GM19351 (cell line): Measurements from ENCODE around the gene EFR3B.
"Not testable (repeated sequence)": the region's sequence is repeated elsewhere in the genome, so short reads cannot be mapped to it uniquely, and the experiment has no call there.

Experiments used
- ATAC-seq: cut with Tn5 transposase; IDR thresholded peaks from one replicate; pipeline ENCODE4 v1.9.1; 2021; ENCODE audit warnings: mild to moderate bottlenecking, moderate library complexity; ENCODE audit not compliant: unreplicated experiment

EFR3B gene, protein sequence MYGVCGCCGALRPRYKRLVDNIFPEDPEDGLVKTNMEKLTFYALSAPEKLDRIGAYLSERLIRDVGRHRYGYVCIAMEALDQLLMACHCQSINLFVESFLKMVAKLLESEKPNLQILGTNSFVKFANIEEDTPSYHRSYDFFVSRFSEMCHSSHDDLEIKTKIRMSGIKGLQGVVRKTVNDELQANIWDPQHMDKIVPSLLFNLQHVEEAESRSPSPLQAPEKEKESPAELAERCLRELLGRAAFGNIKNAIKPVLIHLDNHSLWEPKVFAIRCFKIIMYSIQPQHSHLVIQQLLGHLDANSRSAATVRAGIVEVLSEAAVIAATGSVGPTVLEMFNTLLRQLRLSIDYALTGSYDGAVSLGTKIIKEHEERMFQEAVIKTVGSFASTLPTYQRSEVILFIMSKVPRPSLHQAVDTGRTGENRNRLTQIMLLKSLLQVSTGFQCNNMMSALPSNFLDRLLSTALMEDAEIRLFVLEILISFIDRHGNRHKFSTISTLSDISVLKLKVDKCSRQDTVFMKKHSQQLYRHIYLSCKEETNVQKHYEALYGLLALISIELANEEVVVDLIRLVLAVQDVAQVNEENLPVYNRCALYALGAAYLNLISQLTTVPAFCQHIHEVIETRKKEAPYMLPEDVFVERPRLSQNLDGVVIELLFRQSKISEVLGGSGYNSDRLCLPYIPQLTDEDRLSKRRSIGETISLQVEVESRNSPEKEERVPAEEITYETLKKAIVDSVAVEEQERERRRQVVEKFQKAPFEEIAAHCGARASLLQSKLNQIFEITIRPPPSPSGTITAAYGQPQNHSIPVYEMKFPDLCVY

DNA sequence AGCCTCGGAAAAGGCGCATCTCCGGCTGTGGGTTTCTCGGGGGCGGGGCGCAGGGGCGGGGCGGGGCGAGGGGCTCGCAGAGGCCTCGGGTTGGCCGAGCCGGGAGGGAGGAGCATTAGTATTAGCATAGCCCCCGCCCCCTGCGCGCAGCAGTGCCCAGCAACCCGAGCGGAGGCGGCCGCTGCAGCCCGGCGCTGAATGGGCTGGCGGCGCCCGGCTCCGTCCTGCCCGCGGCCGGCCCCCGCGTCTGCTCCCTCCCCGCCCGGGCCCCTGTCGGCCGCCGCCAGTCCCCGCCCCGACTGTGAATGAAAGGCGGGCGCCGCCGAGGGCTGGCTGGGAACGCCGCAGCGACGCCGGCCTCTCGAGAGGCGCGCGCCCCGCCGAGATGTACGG is at the start of gene EFR3B:
Gene EFR3B, plus strand, starts transcription at position 149 of the 393 bp plus-strand sequence. Its CDS starts 237 bp downstream, at position 386.
- peak; percentile 95 for ATAC-seq

DNA sequence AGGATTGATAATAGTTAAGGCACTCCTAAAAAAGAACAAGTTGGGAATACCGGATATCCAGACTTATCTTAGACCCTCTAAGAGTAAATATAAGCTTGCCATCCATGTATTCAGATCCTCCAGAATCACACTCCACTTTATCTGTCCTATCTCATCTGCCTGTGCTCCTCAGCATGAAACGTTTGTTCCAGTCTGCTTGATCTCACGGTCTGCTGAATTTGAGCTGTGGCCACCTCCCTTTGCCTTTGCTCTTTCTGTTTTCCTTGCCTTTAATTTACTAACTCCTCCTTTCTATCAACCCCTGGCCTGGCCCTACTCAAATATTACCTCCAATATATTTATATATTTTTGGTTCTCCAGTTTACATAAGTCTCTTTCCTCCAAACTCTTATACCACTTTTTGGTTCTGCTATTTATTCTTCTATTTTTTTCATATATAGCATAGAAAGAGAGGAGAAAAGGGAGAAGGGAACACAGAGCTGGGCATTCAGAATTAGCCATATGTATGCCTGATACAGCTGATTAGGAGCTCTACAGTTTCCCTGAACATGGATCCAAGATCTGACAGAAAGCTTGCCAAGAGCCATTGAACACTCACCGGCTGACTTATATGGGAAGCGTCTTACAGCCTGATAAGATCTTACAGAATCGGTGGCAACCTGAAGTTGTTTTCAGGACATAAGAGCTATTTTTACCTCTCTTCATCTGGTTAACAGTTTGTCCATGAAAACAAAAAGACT is 48.3 kb upstream of the EFR3B start:
- ATAC-seq: no peak

DNA sequence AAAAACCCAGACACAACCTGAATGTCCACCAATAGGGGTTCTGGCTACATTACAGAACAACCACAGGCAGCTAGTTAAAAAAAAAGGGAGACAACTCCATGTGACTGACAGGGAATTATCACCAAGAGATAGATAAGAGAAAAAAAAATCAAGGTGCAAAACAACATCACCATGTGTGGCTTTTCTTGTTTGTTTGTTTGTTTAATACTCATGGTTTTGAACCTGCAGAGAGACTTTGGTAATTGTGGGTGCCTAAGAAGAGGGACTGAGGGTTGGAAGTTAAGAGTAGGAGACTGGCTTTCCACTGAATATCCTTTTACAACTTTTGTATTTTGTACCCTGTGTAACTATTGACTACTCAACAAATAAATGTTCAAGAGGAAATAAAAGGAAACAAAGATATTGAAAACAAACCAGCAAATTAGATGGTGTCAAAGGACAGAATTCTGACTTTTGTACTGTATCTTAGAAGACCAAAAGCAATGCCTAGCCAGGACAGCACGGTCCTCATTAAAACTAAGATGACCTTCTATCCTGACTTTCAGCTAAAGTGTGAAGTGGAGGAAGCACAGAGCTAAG is 47.6 kb upstream of the EFR3B start:
- ATAC-seq: no peak

DNA sequence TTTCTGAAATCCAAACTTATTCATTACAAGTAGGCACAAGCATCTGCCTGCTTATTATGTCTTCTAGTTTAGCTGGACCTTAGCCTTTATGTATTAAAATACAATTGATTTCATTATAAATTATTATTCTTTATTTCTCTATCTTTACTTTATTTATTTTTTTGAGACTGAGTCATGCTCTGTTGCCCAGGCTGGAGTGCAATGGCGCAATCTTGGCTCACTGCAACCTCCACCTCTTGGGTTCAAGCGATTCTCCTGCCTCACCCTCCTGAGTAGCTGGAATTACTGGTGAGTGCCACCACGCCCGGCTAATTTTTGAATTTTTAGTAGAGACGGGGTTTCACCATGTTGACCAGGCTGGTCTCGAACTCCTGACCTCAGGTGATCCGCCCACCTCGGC is 42.8 kb upstream of the EFR3B start:
- ATAC-seq: not testable (repeated sequence)

DNA sequence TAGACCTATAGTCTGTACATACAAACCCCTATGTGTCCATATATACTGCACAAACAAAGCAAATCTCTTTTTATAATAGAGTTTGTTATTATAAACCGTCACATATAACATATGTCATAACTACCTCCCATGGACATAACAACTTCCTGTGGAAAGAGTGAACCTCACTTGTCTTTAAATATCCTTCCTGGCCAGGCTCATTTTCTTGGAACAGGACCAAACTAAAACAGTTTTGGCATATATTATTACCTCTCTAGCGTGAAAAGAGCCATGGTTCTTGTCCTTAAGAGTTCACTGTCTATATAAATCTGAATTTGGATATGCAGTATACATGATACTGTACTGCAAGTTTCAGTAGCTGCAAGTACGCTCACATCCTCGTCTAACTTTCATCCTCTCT is 41.8 kb upstream of the EFR3B start:
- ATAC-seq: no peak

DNA sequence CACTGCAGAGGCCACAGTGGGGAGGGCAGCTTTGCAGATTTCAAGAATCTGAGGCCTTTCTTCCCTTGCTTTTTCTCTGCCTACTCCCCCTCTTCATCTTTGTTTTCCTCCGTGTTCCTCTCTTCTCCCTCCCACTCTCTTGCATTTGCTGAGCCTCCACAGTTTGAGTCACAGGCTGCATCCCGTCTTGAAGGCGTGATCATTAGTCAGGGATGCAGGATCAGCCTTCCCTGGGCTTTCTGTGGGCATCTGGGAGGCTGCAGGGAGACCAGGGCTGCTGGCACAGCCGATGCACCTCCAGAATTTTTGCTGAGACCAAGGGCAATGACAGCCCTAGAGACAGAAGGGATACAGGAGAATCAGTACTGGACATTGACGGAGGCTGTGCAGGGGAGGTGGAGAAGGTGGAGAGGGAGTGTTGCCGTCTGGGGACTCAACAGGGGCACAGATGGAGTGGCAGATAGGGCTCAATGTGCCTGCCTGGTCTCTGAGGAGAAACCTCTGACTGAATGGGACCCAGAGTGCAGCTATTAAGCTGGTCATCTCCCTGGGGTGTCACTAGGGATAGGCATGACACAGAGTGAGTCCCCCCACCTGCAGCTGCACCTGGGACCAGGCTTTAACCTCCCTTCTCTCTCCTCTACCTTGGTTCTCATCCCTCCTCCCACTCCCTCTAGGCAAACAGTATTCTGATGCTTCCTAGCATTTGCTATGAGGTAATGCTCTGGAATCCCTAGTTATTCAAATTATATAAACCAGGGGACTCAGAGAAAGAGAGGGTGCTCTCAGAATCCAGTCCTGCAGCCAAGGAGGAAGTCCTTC is 41.2 kb upstream of the EFR3B start:
- ATAC-seq: no peak

DNA sequence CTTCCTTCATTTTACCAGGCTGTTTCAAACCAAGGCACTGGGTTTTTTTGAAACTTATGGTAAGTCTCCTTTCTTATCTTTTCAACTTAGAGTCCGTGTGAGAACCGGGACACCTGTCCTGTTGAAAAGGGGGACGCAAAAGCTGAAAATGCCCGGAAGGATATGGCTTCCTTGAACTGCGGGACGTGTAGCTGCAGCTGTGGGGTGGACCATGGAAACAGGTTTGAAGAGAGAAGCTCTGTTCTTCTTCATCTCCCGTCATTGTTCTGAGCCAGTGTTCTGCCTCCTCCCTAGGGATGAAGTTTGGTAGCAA is 40.6 kb upstream of the EFR3B start:
- no peak for ATAC-seq

DNA sequence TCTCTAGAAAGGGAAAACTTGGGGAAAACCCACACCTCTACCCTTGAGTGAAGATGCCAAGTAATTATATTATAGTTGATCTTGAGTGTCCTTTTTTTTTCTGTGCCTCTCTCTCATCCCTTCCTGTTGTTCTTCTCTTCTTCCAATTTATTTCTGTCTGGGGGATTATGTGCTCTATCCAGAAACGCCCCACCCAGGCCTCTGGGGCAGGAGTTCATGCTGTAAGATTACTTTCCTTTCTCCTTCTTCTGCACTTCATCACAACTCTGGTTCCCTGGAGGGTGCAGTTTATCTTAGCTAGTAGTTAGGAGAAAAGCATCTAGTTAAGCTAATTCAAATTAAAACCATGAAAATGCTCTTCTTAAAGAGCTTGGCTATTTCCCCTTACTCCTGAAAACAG is 39.8 kb upstream of the EFR3B start:
- ATAC-seq: no peak

DNA sequence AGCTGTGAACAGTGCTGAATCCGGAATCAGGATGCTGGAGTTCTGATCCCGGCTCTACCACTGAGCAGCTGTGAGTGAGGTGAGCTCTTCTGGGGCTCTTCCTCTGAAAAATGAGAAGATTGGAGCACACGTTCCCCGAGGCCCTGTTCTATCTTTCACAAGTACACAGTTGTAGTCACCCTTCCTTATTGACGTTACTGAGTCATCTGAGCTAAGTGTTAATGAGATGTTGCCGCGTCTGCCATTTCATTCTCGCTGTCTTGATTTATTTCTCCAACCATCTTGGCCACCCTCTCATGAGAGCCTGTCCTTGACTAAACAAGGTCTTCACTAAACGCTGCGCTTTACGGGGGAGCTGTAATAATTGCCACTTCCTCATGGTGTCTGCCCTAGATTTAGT is 31.9 kb upstream of the EFR3B start:
- ATAC-seq: no peak

DNA sequence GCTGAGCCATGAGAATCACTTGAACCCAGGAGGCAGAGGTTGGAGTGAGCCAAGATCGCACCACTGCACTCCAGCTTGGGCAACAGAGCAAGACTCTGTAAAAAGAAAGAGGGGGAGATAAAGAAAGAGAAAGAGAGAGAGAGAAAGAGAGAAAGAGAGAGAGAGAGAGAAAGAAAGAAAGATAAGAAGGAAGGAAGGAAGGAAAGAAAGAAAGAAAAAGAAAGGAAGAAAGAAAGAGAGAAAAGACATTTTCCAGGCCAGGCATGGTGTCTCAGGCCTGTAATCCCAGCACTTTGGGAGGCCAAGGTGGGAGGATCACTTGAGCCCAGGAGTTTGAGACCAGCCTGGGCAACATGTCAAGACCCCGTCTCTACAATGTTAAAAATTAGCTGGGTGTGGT is 30.5 kb upstream of the EFR3B start:
- ATAC-seq: not testable (repeated sequence)

DNA sequence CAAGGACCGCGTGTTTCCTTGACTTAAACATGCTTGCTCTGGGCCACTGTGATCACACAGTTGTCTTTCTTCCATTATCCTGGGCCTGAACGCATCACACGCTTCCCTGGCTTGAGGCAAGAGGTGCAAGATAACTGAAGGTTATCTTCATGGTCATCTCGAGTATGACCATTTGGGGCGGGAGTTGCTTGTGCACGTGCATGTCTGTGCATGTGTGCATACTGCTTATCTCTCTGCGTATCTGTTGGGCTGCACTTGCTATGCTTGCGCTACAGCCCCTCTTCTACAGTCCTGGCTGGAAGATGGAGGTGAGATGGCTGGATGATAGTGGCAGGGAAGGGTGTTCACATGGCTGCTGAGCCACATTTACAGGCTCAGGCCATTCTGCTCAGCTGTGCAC is 27.2 kb upstream of the EFR3B start:
- ATAC-seq: no peak

DNA sequence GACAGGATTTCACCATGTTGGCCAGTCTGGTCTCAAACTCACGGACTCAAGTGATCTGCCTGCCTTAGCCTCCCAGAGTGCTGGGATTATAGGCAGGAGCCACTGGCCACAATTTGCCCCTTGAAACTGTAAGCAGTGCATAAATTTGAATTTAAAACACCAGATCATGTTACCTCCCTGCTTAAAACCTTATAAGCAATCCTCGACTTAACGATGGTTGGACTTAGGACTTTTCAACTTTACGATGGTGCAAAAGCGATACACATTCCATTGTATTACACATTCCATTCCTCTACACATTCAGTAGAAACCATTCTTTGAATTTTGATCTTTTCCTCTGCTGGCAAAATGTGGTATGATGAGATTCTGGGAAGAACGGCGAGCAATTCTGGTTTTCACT is 23.2 kb upstream of the EFR3B start:
- ATAC-seq: no peak

DNA sequence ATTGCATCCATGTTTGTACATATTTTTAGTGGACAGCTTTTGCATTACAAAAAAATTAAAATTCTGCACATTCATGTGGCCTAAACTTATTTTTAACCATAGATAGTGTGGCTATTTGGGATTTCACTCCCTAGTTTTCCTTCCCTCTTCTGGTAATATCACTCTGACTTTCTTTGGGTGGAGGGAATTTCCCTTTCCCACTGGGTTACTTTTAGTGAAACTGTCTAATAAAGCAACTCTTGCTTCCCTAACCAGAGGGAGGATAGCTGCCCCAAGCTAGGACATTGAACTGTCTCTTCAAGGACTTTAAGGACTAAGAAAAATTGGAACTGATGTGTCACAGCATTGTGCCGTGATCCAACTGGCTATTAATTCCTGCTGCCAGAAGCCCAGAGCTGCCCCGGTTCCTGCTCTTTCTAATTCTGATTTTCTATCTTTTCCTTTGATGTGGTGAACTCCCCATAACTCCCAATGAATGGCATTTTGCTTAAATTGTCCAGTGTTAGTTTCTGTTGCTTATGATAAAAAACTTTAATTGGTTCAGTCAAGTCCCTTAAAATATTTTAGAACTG is 20.0 kb upstream of the EFR3B start:
- ATAC-seq: no peak

DNA sequence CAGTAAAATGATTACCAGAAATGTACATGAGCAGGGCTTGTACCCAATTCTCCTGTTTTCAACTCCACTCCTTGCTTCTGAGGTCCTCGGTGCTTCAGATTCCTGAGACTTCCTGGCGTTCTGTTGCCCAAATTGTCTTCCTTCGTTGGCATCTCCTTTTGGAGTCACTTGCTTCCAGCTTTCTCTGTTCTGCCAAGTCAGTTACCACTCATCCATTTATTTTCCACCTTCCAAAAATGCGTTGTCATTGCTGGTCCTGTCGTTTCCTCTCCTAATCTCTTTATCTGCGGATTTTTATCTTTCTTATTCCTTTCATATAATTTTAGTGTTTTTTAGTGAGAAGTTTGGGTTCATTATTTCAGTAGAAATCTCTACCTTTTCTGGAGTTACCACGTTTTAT is 18.5 kb upstream of the EFR3B start:
- ATAC-seq: no peak

DNA sequence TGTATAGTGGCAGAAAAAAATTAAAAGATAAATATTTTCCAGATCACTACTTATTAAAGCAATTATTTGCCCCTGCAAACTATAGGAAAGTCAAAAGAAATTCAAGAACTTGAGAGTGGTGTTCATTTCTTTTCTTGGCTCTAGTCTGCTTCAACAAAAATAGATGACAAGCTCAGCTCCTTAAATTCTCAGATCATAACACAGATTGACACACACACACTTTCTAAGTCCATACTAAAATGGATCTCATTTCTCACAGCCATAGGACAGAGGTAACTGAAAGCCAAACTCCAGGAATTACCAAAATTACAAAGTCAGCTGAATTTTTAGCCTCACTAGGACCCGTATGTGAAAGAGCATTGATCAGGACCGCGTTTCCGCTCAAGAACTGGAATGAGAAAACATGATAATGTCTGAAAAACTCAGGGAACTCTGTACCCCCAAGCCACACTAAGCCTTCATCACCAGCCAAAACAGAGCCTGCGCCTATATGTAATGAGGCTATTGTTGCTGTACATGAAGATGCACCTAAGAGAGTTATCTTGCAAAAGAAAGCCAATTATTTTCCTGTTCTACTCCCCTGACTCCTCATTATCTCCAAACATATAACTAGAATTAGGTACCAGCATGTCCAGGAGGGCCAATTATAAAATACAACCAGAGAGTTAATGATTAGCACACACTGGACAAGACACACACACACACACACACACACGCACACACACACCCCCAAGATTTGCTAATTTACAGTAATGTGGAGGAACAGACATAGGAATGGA is 16.5 kb upstream of the EFR3B start:
- no peak for ATAC-seq

DNA sequence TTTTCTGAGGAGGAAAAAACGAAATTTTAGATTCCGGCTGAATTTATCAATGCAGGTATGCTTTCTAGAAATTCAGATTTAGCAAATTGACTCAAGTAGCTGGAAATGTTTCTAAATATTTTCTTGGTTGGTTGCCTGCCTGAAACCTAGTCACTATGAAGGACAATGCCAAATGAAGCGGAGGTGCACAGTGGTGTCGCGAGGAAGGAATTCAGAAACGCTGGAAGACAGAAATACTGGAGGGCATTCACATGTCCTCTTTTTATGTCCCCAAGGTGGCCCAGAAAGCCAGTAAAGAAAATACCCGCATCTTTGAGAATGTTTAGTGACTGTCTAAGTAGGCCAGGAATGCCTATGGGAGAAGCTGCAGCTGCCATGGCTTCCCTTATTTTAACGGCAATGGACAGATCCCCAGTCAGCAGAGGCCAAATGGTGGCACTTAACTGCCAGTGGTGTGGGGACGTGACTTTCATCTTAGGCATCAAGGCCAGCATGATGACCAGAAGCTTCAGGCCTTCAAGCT is 15.8 kb upstream of the EFR3B start:
- ATAC-seq: no peak

DNA sequence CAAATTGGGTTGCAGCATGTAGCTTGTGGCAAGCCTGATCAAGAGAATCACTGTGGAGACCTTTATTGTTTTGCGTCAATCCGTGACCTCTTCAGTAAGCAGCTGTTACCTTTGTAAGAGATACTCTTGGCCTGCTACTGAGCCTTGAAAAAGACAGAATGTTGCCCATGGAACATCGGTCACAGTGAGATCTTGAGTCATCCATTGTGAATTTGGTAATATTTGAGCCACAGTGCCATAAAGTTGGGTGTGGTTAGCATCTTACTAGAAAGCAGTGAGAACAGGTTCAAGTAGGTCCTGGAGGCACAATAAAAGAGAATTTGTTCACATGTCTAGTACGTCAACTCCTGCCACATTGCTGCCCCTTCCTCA is 12.7 kb upstream of the EFR3B start:
- ATAC-seq: no peak

DNA sequence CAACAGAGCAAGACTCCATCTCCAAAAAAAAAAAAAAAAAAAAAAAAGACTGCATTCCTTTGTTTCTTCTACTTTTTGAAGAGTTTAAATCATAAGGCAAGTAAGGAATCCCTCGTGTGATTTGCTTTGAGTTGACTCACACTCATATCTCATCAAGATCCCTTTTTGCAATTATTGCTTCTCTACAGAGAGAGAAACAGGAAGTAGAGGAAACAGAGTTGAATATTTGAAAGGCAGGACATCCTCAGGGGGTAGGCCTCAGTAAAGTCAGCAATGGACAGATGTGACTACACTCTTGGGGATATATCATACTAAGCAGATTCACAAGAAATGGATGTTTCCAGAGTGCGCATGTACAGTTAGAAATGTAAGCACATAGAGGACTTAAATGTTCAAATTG is 11.2 kb upstream of the EFR3B start:
- ATAC-seq: no peak

DNA sequence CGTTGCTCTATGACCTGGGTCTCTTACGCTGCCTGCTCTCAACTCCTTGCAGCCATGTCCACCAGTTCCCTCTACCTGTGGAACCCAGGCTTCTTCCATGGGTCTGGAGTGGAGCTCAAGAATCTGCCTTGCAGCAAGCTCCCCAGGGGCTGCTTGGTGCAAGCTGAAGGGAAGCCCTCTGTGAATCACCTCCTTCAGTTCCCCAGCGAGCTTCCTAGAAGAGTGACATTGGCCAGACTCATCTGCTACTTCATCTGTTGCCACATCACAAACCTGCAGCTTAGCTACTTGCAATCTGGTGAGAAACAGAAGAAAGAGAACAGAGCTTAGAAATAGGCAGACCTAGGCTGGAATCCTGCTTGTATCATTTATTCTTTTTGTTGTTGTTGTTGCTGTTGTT is 9.8 kb upstream of the EFR3B start:
- no peak for ATAC-seq
